GM19238 (cell line): Measurements from ENCODE around the gene PDLIM7.
"Not testable (repeated sequence)": the region's sequence is repeated elsewhere in the genome, so short reads cannot be mapped to it uniquely, and the experiment has no call there.

Experiments used
- DNase-seq: peaks from one replicate; pipeline ENCODE4 v3.0.0; 2011; ENCODE audit warnings: low spot score; ENCODE audit not compliant: insufficient read length

PDLIM7 gene

GRCh38 chr5:177491983-177492746, 5.2 kb downstream of the PDLIM7 start:
- DNase-seq = no peak

DNA sequence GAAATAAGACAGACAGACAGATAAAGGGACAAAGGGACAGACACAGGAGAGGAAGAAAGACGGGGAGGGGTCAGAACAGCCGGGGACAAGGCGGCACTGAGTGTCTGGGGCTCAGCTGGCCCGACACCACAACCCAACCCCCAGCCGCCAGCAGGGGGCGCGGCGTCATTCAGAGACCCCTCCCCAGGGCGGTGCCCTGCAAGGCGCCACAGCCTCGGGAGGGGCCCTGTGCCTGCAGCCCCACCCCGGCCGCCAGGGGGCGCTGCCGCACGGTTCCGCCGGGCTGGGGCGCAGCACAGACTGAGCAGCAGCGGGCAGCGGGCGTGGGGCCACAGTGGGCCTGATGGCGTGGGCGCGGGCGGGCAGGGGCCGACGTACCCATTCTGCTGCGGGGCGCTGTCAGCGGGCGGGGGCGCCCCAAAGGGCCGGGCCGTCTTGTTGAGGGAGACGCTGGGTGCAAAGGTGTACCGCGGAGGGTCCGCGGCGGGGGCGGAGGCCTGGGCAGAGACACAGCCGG, 5.9 kb downstream of the PDLIM7 start:
- DNase-seq = no peak

- no peak for DNase-seq
Measured at GRCh38 chr5:177490992-177491391, 6.4 kb downstream of the PDLIM7 start.

DNA sequence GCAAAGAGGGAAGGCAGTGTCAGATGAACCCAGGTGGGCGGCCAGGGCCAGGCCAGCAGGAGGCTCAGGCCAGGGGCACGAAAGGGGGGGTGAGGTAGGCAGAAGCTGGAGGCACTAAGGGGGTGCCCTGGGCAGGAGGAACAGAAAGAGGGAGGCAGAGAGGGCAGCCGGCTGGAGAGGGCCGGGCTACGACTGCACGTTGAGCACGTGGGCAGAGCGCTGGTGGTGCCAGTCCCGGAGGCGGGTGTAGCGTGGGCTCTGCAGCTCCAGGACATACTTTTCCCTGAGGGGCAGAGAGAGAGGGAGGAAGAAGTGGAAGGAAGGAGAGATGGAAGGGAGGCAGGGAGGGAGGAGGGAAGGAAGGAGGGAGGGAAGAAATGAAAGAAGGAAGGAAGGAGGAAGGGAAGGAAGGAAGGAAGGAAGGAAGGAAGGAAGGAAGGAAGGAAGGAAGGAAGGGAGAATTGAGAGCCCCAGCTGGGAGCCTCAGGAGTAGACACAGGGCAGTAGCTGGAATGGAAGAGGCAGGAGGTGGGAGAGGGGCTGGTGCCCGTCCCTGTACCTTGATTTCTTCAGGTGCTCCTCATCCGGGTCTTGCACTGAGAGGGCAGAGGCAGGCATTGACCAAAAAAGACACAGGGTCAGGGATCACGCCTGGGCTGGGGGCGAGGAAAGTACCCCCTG, 7.0 kb downstream of the PDLIM7 start:
- DNase-seq = no peak

DNA sequence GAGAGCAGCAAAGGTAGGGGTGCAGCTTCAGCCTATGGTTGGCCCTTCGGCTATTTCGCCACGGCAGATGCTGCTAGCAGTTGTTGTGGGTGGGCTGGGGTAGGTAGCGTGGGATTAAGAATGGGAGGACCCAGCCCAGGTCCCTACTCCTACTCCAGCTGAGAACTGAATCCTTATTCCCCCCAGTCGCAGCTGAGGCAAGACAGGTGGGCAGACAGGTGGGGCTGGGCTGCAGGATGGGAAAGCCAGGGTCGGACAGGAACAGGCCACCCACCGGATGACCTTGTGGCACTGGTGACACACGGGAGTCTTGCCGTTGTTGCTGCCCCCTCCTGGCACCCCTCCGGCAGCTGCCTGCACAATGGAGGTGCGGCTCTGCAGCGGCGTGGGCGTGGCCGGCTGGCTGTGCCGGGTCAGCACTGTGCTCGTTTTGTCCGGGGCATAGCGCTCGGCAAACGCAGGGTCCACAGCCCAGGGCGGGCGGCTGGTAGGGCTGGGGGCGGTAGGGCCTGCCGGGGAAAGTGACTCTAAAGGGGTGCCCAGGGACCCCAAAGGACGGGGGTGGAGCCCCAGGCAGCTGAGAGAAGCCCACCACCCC, 8.2 kb downstream of the PDLIM7 start:
- no peak for DNase-seq

- no peak for DNase-seq
Measured at GRCh38 chr5:177487975-177488374, 9.4 kb downstream of the PDLIM7 start.

DNA sequence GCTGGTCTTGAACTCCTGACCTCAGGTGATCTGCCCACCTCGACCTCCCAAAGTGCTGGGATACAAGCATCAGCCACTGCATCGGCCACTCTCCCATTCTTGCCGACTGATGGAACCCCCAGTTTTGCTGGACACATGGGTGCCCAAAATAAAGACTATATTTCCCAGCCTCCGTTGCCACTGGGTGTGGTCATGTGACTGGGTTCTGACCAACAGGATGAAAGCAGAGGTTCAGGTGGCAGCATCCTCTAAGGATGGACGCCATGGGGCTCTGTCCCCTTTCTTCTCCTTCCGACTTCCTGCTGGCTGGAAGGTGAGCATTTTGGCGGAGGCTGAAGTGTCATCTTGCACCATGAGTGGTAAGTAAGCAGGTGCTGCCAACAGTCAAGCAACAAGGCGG, 10.3 kb downstream of the PDLIM7 start:
- DNase-seq = no peak

- DNase-seq = no peak
Measured at GRCh38 chr5:177486256-177486655, 11.1 kb downstream of the PDLIM7 start.

- DNase-seq = not testable (repeated sequence)
Measured at GRCh38 chr5:177485753-177486152, 11.7 kb downstream of the PDLIM7 start.

- DNase-seq = no peak
Measured at GRCh38 chr5:177484902-177485549, 12.4 kb downstream of the PDLIM7 start.

DNA sequence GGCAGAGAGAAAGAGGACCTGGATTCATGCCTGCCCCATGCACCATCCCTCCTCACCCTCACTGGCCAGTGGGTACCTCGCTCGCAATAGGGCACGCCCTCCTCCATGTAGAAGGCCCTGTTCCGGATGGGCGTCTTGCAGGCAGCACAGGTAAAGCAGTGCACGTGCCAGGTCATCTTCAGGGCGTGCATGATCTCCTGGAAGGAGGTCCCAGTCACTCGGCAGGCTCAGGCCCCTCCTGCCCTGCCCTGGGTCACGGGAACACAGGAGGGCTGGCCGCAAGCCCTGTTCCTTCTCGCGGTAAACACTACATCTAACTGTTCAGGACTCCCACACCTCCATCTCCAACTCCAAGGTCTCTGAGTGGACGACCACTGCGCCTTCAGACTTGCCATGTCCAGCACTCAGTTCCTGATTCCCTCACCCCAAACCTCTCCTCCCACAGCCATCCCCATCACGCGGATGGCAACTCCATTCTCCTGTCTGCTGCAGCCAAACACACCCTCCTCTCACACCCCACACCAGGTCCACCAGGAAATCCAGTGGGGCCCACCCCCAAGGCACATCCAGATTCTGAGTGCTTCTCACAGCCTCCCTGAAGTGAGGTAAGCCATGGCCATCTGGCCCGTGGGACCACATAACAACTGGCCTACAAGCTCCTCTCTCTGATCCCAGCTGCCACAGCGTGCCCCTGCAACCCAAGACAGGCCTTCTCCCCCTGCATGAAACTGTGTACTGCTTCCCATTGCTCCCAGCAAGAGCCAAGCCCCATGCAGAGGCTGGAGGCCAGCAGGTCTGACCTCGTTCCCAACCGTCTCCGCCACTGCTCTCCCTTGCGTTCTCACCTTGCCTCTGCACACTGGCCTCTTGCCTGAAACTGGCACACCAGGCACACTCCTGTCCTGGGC, 13.2 kb downstream of the PDLIM7 start:
- DNase-seq = no peak

GRCh38 chr5:177483042-177483441, 14.4 kb downstream of the PDLIM7 start:
- no peak for DNase-seq

DNA sequence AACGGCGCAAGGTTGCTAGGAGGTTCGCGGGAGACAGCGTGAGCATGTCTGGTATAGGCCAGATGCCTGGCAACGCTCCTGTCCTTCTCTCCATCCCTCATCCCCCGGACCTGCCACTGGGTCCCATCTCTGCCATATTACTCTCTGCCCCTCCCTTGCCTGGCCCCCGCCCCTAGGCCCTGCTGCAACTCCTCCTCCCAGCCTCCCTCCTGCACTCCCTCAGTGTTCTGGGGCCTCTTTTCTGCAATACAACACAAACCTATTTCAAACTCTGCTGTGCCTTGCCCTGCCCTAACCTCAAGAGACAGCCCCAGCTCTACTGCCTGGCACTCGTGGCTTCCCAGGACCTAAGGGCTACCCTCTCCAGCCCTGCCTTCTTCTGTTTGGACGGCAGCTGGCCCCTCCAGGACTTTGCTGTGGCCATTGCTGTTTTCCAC, 15.0 kb downstream of the PDLIM7 start:
- no peak for DNase-seq

DNA sequence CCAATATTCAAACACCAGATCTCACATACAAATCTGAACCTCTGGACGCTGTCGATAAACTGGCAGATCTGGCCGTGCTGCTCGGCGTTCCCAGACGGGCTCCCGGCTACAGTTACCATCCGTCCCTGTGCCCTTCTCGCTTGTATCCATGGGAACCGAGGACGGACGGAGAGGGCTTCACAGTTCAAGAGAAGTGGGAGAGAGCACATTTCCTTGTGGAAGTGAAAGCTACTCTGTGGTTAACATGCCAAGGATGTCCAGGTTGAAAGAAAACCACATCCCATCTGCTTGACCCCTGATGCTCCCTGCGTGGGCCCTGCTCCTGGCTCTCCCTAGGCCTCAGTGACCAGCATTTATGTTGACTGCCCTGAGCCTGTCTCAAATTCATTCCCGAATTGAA, 17.6 kb downstream of the PDLIM7 start:
- no peak for DNase-seq

GRCh38 chr5:177478711-177479646, 18.4 kb downstream of the PDLIM7 start:
- DNase-seq = no peak

DNA sequence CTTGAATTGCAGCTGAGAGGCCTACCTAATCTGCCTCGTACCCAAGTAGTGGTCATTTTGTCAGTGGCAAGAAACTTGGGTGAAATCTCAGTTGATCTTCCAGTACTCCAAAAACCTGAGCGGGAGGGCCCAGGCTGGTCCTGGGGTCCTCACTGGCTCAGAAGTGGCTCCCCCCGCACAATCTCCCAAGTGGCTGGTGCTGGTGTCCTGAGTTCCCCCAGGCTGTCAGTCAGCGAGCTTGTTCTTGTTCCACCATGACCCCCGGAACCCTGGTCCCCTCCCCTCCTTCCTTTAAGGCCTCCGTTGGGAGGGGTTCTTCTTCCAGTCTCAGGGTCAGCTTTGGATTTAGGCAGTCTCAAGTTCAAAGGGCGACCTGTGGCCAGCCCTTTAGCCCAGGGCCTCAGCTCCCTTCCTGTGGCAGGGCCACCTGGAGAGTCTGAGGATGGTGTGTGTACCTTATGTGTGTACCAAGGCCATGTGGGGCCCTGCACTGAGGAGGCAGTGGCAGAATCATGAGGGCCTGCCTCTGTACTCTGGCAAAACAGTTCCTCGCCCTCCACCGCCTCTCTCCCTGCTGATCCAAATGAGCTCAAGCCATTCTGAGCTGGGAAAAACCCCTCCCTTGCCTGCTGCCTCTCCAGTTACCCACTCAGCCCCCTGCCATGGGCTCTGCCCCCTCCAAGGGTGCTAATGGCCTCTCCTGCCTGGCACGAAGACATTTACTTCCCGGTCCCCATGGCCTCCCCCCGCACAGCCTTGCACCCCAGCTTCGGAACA, 19.5 kb downstream of the PDLIM7 start:
- DNase-seq = no peak

- no peak for DNase-seq
Measured at GRCh38 chr5:177476531-177477233, 20.7 kb downstream of the PDLIM7 start.
